ENCODE data around the gene TENT4B. TPM values are rescaled to one million over a fixed set of nuclear protein-coding genes. Genes with fewer than 3 reads are reported as not detected.

The TENT4B gene
- total RNA-seq, 2 donors from 2014 or later, result 12.8 to 14.1 TPM

DNA sequence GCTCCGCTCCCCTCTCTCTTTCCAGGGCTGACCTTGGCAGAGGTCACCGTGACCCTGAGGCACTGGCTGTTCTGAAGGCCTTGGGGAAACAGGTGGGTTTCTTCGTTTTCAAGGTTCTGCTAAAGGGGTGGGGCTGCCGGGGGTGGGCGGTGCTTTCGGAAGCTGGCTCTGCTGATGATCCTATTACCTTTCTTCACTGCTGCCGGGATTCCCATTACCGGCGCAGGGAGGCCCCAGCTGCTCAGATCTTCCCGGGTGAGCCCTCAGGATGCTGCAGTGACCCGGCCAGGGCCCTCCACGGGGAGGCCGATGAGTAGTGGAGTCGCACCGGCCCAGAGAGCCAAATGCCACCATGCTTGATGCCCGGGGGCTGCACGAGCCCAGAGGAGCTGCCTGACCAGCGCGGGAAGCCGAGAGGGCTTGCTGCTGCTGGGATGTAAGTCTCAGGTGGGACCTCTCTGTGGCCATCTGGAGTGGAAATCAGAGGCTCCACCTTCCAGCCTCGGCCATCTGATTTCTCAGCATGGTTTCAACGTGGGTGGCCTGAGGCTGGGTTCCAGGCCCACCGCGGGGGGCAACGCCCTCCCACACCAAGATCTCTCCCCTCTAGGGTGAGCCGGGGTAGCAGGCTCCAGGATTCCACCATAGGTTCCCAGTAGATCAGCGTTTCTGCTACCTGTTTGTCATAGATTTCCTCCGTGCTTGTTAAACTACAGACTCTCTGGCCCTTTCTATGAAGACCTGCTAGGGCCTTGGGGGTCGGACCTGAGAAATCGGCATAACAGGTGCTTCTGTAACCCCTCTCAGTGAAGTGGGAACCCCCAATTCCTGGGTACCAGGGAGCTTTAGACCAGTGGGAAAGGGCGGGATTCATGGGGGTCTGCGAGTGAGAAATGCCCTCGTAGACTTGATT lies 91.7 kb downstream of the TENT4B start:
- peak overlapping the region; percentile 65 for H3K4me3 Mint-ChIP-seq
- no peaks in the 10 kb centered on the region for H3K9me3 Mint-ChIP-seq
- Histone ChIP-seq H3K27ac (ENCODE audit: low read depth, low read length) (no peak overlapping the region), H3K36me3 (ENCODE audit: control insufficient read depth, insufficient read depth, low read length) (no peaks in the 10 kb centered on the region), H3K4me3 (ENCODE audit: low read length) (no peak overlapping the region), H3K9ac (ENCODE audit: extremely low read depth, low read length, poor library complexity, severe bottlenecking) (no peak overlapping the region), H3K4me1 (ENCODE audit: control insufficient read depth, insufficient read depth, low read length) (peaks cover 4% of the 10 kb centered on the region), H3K27me3 (ENCODE audit: control insufficient read depth, insufficient read depth, low read length, poor library complexity, severe bottlenecking) (no peaks in the 10 kb centered on the region), H3K9me3 (ENCODE audit: control insufficient read depth, low read length) (no peaks in the 10 kb centered on the region)
- no peaks in the 10 kb centered on the region for H3K36me3 Mint-ChIP-seq (ENCODE audit: low read depth)
- peak overlapping the region; percentile 64 for H3K27ac Mint-ChIP-seq
- TF ChIP-seq, protein P1, sequence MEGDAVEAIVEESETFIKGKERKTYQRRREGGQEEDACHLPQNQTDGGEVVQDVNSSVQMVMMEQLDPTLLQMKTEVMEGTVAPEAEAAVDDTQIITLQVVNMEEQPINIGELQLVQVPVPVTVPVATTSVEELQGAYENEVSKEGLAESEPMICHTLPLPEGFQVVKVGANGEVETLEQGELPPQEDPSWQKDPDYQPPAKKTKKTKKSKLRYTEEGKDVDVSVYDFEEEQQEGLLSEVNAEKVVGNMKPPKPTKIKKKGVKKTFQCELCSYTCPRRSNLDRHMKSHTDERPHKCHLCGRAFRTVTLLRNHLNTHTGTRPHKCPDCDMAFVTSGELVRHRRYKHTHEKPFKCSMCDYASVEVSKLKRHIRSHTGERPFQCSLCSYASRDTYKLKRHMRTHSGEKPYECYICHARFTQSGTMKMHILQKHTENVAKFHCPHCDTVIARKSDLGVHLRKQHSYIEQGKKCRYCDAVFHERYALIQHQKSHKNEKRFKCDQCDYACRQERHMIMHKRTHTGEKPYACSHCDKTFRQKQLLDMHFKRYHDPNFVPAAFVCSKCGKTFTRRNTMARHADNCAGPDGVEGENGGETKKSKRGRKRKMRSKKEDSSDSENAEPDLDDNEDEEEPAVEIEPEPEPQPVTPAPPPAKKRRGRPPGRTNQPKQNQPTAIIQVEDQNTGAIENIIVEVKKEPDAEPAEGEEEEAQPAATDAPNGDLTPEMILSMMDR (conservative IDR thresholded peaks at IDR 0.05), result no peak
- peaks cover 25% of the 10 kb centered on the region for H3K4me1 Mint-ChIP-seq
- WGBS, 2 experiments (ENCODE audit: insufficient coverage in 1 of 2, insufficient read length in 1 of 2), result 48 to 59% methylated on average over 14 to 33 of the region's 33 CpGs
- peaks cover 8% of the 10 kb centered on the region for H3K27me3 Mint-ChIP-seq (ENCODE audit: insufficient read depth)
- DNase-seq, result peak; percentile 85

DNA sequence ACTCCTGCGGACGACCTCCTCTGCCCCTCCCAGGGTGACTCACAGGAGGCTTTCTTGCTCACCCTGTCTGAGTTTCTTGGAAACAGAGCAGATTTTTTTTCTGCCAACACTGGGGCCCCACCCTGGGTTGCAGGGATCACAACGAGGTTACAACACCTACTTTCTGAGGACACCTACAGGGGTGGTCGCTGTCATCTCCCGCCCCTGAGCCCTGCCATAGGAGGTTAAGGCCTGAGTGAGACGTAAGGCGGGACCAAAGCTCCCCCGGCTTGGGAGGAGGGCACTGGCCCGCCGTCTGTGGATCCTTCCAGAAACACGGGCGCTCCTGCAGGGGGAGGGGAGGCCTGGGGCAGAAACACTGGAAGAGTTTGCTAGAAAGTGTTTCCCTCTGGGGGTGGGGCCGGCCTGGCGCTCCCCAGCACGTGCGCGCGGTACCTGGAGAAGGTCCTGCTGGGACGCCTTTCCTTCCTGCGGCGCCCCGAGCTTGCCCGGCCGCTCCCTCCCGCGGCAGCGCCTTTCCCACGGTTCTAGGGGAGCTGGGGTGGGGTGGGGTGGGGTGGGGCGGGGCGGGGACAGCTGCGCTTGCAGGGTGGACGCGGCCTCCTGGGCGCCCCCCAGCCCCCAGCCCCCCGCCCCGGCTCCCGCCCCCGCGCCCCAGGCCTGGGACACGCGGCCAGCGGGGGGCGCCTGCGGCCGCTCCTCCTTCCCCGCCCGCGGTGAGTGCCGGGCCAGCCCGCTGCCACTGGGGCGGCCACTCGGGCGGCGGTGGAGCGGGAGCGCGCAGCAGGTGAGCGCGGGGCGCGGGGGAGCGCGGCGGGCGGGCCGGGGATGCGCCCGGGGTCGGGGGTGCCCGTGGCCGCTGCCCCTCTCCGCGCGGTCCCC lies 92.6 kb downstream of the TENT4B start:
- Mint-ChIP-seq H3K4me1 (peaks cover 29% of the 10 kb centered on the region), H3K27ac (peak overlapping the region; percentile 48), H3K36me3 (ENCODE audit: low read depth) (no peaks in the 10 kb centered on the region), H3K9me3 (no peaks in the 10 kb centered on the region), H3K4me3 (peak overlapping the region; percentile 65), H3K27me3 (ENCODE audit: insufficient read depth) (peaks cover 8% of the 10 kb centered on the region)
- Histone ChIP-seq H3K9ac (ENCODE audit: extremely low read depth, low read length, poor library complexity, severe bottlenecking) (no peak overlapping the region), H3K36me3 (ENCODE audit: control insufficient read depth, insufficient read depth, low read length) (no peaks in the 10 kb centered on the region), H3K27ac (ENCODE audit: low read depth, low read length) (no peak overlapping the region), H3K4me3 (ENCODE audit: low read length) (no peak overlapping the region), H3K4me1 (ENCODE audit: control insufficient read depth, insufficient read depth, low read length) (peaks cover 4% of the 10 kb centered on the region), H3K9me3 (ENCODE audit: control insufficient read depth, low read length) (no peaks in the 10 kb centered on the region), H3K27me3 (ENCODE audit: control insufficient read depth, insufficient read depth, low read length, poor library complexity, severe bottlenecking) (no peaks in the 10 kb centered on the region)
- WGBS, 2 experiments (ENCODE audit: insufficient coverage in 1 of 2, insufficient read length in 1 of 2), result 1 to 6% methylated on average over 9 to 58 of the region's 74 CpGs
- TF ChIP-seq, protein P1 (conservative IDR thresholded peaks at IDR 0.05), result peak; percentile 32
- DNase-seq, result peak; percentile 73

DNA sequence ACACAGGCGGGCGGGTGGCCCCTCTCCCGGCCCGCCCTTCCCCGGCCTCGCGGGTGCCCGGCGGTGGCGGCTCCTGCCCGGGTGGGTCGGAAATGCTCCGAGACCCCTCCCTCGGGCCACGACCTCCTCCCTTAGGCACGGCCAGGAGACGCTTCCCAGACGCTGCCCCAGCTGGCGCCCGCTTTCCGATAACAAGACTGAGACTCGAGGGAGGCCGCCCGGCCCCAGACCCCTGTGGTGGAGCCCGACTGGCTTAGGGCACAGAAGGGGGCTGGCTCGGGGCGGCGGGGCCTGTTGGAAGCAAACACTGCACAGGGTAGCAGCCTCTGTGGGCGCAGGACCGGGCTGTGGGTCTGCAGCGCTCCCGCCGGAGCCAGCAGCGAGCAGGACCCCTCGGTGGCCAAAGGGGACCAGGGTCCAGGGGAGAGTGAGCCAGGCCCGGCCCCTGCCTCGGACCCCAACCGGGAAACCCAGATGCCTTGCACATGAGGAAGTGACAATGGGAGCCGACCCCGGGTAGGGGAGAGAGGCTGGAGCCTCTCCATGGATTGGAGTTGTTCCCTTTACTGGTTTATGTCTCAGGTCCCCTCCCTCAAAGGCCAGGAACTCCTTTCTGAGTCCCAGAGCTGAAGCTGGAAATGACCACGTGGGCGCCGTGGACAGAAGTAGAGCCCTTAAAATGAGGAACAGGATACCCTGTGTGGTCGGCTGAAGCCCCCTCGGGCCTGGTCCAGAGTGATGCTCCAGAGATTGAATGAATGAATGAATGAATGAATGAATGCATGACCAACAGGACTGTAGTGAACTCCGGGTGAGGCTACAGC lies 93.4 kb downstream of the TENT4B start:
- no peaks in the 10 kb centered on the region for H3K9me3 Mint-ChIP-seq
- H3K9me3 ChIP-seq (ENCODE audit: control insufficient read depth, low read length), result no peaks in the 10 kb centered on the region
- DNase-seq, result peak; percentile 83
- H3K27me3 Mint-ChIP-seq (ENCODE audit: insufficient read depth), result peaks cover 8% of the 10 kb centered on the region
- WGBS, 2 experiments (ENCODE audit: insufficient coverage in 1 of 2, insufficient read length in 1 of 2), result 16 to 22% methylated on average over 27 to 46 of the region's 46 CpGs
- no peak overlapping the region for H3K27ac ChIP-seq (ENCODE audit: low read depth, low read length)
- H3K36me3 ChIP-seq (ENCODE audit: control insufficient read depth, insufficient read depth, low read length), result no peaks in the 10 kb centered on the region
- peaks cover 29% of the 10 kb centered on the region for H3K4me1 Mint-ChIP-seq
- H3K27ac Mint-ChIP-seq, result no peak overlapping the region
- peak overlapping the region; percentile 65 for H3K4me3 Mint-ChIP-seq
- H3K36me3 Mint-ChIP-seq (ENCODE audit: low read depth), result no peaks in the 10 kb centered on the region
- H3K4me3 ChIP-seq (ENCODE audit: low read length), result peak overlapping the region; percentile 76
- no peaks in the 10 kb centered on the region for H3K27me3 ChIP-seq (ENCODE audit: control insufficient read depth, insufficient read depth, low read length, poor library complexity, severe bottlenecking)
- TF ChIP-seq, protein P1 (conservative IDR thresholded peaks at IDR 0.05), result no peak
- H3K9ac ChIP-seq (ENCODE audit: extremely low read depth, low read length, poor library complexity, severe bottlenecking), result peak overlapping the region; percentile 20
- H3K4me1 ChIP-seq (ENCODE audit: control insufficient read depth, insufficient read depth, low read length), result peaks cover 4% of the 10 kb centered on the region
